Effector memory CD8-positive, alpha-beta T cell (primary cell): ENCODE results near the gene LFNG.

Source experiments
- ATAC-seq: fragments of 150-1000 bp; cut with Tn5 transposase; replicated peaks from 2 replicates; pipeline ENCODE4 v1.10.0; 2021; ENCODE audit warnings: mild to moderate bottlenecking, moderate library complexity
- DNase-seq, 3 experiments: peaks; one replicate each; pipeline ENCODE4 v3.0.0; 2021
- H3K27ac Mint-ChIP-seq, 2 donors: one replicate each; pipeline ENCODE4 v1.8.0; 2022; ENCODE audit warnings: mild to moderate bottlenecking in 2 of 2, mixed read lengths in 2 of 2, moderate library complexity in 2 of 2
- H3K27me3 Mint-ChIP-seq, 2 donors: one replicate each; pipeline ENCODE4 v1.8.0; 2022; ENCODE audit warnings: mixed read lengths in 2 of 2
- H3K36me3 Mint-ChIP-seq: one replicate; pipeline ENCODE4 v1.8.0; 2022; ENCODE audit warnings: mild to moderate bottlenecking, moderate library complexity, mixed read lengths; ENCODE audit not compliant: insufficient read depth
- H3K4me1 Mint-ChIP-seq, 2 donors: one replicate each; pipeline ENCODE4 v1.8.0; 2022; ENCODE audit warnings: low read depth in 2 of 2, mixed read lengths in 2 of 2
- H3K4me3 Mint-ChIP-seq, 2 donors: one replicate each; pipeline ENCODE4 v1.8.0; 2022; ENCODE audit warnings: mild to moderate bottlenecking in 2 of 2, mixed read lengths in 2 of 2, moderate library complexity in 2 of 2
- H3K9me3 Mint-ChIP-seq, 2 donors: one replicate each; pipeline ENCODE4 v1.8.0; 2022; ENCODE audit warnings: mixed read lengths in 2 of 2

LFNG gene

GRCh38 chr7:2520131-2520760 lies 672 bp downstream of the LFNG start:
- ATAC-seq (no peak), DNase-seq (no peak)
- Mint-ChIP-seq H3K4me1 (peaks cover 14 to 31% of the 10 kb centered on the region in 2 donors), H3K4me3 (peak overlapping the region; percentile 95 to 98), H3K27ac (peak overlapping the region; percentile 85 to 97), H3K9me3 (no peaks in the 10 kb centered on the region), H3K27me3 (no peaks in the 10 kb centered on the region), H3K36me3 (peaks cover 57% of the 10 kb centered on the region)

DNA sequence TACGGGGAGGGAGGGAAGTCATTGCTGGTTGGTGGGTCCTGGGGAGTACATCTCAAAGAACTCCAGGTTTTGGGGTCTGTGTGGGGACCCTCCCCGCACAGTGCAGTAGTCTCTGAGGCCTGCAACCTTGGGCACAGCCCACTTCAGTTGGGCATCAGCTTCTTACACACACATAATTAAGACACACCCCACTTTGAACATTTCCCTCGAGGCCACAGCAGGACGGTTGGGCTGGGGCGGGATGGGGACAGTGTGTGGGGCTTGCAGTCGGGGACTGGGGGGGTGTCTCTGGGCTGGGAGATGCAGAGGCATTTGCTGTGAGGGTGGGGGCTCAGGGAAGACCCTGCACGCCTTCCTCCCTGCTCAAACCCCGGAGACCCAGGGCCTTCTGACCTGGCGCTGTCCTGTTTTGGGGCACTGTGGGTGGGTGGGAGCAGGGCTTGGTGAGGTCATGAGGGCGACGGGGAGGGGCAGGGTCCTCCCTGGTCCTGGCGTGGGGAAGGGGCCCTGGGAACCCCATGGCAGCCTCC lies 1.3 kb downstream of the LFNG start:
- H3K4me1 Mint-ChIP-seq: peaks cover 16 to 34% of the 10 kb centered on the region in 2 donors
- no peaks in the 10 kb centered on the region for H3K27me3 Mint-ChIP-seq
- H3K27ac Mint-ChIP-seq: peak overlapping the region; percentile 85 to 97
- peaks cover 60% of the 10 kb centered on the region for H3K36me3 Mint-ChIP-seq
- no peaks in the 10 kb centered on the region for H3K9me3 Mint-ChIP-seq
- ATAC-seq (no peak), DNase-seq (no peak)
- H3K4me3 Mint-ChIP-seq: peak overlapping the region; percentile 95 to 98

GRCh38 chr7:2521341-2521745 lies 1.8 kb downstream of the LFNG start:
- Mint-ChIP-seq H3K27me3 (no peaks in the 10 kb centered on the region), H3K36me3 (peaks cover 65% of the 10 kb centered on the region), H3K9me3 (no peaks in the 10 kb centered on the region), H3K4me1 (peaks cover 18 to 38% of the 10 kb centered on the region in 2 donors), H3K27ac (peak overlapping the region; percentile 91 to 97), H3K4me3 (peak overlapping the region; percentile 95 to 98)
- ATAC-seq (no peak), DNase-seq (no peak)

DNA sequence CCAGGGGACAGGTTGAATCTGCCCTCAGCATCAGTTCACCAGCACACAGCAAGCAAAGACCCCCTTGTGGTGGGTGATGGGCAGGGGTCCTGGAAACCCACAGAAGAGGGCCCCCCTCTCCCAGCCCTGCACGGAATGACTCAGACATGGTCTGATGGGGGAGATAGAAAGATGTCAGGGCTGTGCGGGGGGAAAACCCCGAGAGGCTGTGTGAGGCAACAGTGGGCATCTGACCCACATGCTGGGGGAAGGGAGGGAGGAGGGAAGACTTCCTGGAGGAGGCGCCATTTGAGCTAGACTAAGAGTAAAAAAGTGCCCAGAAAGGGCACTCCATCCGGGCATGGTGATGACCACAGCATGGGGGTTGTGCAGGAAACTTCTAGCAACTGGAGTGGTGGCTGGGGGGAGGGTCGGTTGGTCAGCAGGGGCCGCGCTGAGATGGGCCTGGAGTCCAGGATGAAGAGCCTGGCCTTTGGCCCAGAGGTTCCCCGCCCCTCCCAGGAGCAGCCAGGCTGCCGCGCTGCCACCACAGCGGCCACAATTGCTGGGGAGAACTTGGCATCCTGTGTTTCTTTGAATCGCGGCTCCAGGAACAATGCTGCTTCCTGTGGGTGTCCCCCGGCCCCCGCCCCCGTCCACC lies 2.5 kb downstream of the LFNG start:
- H3K4me3 Mint-ChIP-seq: peak overlapping the region; percentile 95 to 98
- no peaks in the 10 kb centered on the region for H3K27me3 Mint-ChIP-seq
- peak overlapping the region; percentile 91 to 97 for H3K27ac Mint-ChIP-seq
- peak; percentile 68 for ATAC-seq
- H3K9me3 Mint-ChIP-seq: no peaks in the 10 kb centered on the region
- peak; percentile 63 to 74 (median 72) for DNase-seq
- peaks cover 20 to 41% of the 10 kb centered on the region in 2 donors for H3K4me1 Mint-ChIP-seq
- H3K36me3 Mint-ChIP-seq: peaks cover 73% of the 10 kb centered on the region

- ATAC-seq (no peak), DNase-seq (no peak)
- H3K9me3 Mint-ChIP-seq: no peaks in the 10 kb centered on the region
- H3K36me3 Mint-ChIP-seq: peaks cover 78% of the 10 kb centered on the region
- H3K27me3 Mint-ChIP-seq: no peaks in the 10 kb centered on the region
- H3K27ac Mint-ChIP-seq: peak overlapping the region; percentile 91 to 97
- peak overlapping the region; percentile 95 to 98 for H3K4me3 Mint-ChIP-seq
- H3K4me1 Mint-ChIP-seq: peaks cover 26 to 43% of the 10 kb centered on the region in 2 donors
These were observed 3.3 kb downstream of the LFNG start for GRCh38 chr7:2522780-2523433.

DNA sequence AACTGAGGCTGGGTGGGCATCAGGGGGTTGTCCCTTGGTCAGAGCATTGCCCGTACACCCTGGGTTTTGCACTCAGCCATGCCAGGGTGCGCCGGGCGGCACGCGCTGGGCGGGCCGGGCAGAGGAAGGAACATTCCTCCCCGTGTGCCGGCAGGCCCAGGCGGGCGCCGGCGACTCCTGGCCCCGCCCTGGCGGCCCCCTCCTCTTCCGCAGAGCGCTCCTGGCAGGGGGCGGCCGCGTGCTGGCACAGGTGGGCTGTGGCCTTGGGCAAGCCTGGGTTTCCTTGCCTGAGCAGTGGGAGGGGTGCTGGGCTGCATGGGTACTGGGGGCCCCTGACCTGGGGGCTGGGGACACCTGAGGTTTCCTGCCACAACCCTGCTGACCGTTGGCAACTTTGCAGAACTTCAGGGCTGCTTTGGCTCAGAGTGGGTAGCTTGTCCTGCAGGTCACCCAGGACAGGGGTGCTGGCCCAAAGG lies 3.9 kb downstream of the LFNG start:
- ATAC-seq: no peak
- DNase-seq: no peak
- no peaks in the 10 kb centered on the region for H3K27me3 Mint-ChIP-seq

GRCh38 chr7:2523941-2524807 lies 4.6 kb downstream of the LFNG start:
- ATAC-seq (no peak), DNase-seq (no peak)
- Mint-ChIP-seq H3K27ac (peak overlapping the region in 1 of 2 donors; percentile 97), H3K4me1 (peaks cover 39 to 49% of the 10 kb centered on the region in 2 donors), H3K4me3 (peak overlapping the region; percentile 41 to 98), H3K27me3 (no peaks in the 10 kb centered on the region), H3K9me3 (no peaks in the 10 kb centered on the region), H3K36me3 (peaks cover 88% of the 10 kb centered on the region)

More for the DNA sequence above, 3.9 kb downstream of the LFNG start:
- Mint-ChIP-seq H3K4me3 (peak overlapping the region; percentile 95 to 98), H3K4me1 (peaks cover 32 to 44% of the 10 kb centered on the region in 2 donors), H3K36me3 (peaks cover 81% of the 10 kb centered on the region), H3K27ac (peak overlapping the region; percentile 91 to 97), H3K9me3 (no peaks in the 10 kb centered on the region)

DNA sequence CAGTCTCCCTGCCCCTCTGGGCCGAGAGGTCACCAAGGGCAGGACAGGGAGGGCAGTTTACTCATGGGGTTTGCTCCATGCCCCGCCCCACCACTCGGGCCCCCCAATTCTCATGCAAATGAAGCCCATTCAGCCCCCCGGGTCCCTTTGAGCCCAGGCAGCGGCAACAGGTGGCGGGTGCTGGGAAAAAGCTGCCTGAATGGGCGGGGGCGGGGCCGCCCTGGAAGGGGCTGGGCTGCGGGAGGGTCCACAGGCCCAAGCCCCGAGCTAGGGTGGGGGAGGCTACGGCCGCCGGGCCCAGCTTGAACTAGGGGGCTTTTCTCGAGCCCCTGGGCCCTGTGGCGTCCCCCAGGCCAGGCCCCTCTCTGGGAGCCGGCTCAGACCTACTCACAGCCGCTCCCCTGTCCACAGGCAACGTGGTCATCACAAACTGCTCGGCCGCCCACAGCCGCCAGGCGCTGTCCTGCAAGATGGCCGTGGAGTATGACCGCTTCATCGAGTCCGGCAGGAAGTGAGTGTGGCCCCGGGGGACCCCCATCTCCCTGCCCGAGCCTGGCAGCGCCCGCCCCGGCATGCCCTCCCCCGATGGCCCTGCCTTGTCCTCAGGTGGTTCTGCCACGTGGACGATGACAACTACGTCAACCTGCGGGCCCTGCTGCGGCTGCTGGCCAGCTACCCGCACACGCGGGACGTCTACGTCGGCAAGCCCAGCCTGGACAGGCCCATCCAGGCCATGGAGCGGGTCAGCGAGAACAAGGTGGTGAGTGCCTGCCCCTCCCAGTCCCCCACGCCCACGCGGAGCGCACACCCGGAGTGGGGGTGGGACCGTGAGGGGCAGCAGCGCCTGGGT lies 5.5 kb downstream of the LFNG start:
- ATAC-seq (no peak), DNase-seq (no peak)
- H3K9me3 Mint-ChIP-seq: no peaks in the 10 kb centered on the region
- H3K27me3 Mint-ChIP-seq: no peaks in the 10 kb centered on the region
- H3K4me1 Mint-ChIP-seq: peaks cover 45 to 56% of the 10 kb centered on the region in 2 donors
- peak overlapping the region in 1 of 2 donors; percentile 96 for H3K27ac Mint-ChIP-seq
- H3K4me3 Mint-ChIP-seq: peak overlapping the region in 1 of 2 donors; percentile 13
- peaks cover 95% of the 10 kb centered on the region for H3K36me3 Mint-ChIP-seq

DNA sequence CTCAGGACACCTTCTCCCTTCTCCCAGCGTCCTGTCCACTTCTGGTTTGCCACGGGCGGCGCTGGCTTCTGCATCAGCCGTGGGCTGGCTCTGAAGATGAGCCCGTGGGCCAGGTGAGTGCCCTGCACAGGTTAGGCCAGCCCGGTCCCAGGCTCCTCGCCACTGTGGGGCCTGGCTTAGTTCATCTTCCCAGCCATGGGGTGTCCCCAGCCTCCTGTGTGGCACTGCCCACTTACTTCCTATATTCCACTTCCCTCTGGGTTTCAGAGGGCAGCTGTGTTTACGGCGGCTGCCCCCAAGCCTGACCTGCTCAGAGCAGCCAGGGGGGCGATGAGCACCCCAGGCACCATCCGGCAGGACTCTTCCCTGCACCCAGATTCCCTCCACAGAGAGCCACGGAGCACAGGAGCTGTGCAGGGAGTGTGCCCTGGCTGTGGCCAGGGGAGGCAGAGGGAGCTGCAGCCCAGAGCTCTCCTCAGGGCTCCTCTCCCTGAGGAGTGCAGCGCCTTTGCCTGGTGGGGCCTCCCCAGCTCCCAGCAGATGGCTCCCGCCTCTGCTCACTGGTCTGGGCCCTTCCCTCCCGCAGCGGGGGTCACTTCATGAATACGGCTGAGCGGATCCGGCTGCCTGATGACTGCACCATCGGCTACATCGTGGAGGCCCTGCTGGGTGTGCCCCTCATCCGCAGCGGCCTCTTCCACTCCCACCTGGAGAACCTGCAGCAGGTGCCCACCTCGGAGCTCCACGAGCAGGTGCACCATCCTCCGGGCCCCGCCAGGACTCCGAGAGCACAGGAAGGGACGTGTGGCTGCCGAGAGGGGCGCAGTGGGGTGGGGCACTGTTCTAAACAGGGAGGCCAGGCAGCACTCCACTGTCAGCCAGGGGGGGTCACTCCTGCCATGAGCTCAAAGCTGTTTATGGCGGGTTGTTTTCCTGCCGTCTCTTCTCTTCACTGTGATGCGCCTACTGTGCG lies 6.4 kb downstream of the LFNG start:
- Mint-ChIP-seq H3K9me3 (no peaks in the 10 kb centered on the region), H3K4me3 (peak overlapping the region in 1 of 2 donors; percentile 13), H3K36me3 (peaks cover 95% of the 10 kb centered on the region), H3K4me1 (peaks cover 52 to 63% of the 10 kb centered on the region in 2 donors), H3K27me3 (no peaks in the 10 kb centered on the region), H3K27ac (peak overlapping the region in 1 of 2 donors; percentile 96)
- DNase-seq (no peak), ATAC-seq (no peak)

DNA sequence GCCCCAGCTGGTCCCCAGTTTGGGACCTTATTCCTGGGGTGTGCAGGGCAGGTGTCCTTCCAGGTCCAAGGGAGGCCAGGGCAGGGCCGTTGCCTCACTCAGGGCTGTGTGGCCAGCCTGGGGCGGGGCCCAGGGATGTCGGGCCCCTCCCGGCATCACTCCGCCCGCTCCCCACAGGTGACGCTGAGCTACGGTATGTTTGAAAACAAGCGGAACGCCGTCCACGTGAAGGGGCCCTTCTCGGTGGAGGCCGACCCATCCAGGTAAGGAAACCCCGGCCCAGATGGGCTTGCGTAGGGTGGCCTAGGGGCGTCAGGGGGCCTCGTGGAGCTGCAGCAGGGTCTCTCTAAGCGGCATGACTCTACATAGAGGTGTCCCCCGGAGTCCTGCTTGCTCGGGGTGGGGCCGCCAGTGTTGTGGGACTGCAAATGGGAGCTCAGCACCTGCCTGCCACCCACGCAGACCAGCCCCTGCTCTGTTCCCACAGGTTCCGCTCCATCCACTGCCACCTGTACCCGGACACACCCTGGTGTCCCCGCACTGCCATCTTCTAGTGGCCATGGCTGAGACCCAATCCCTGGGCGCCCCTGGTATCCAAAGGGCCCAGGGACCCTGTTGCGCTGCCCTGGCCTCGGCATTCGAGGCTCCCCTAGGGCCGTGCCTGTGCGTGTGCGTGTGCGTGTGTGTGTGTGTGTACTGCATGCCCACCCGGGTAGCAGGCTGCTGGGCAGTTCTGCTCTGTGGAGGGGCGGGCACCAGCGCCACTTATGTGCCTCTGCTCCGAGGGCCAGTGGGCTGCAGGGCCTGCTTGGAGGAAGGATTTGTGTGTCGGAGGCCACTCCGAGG lies 7.3 kb downstream of the LFNG start:
- Mint-ChIP-seq H3K4me1 (peaks cover 49 to 61% of the 10 kb centered on the region in 2 donors), H3K27me3 (no peaks in the 10 kb centered on the region), H3K4me3 (peak overlapping the region in 1 of 2 donors; percentile 72), H3K36me3 (peaks cover 97% of the 10 kb centered on the region), H3K27ac (peak overlapping the region in 1 of 2 donors; percentile 96), H3K9me3 (no peaks in the 10 kb centered on the region)
- no peak for ATAC-seq
- no peak for DNase-seq
